Measurements from ENCODE around the gene RAB11FIP5. TPM values are rescaled to one million over a fixed set of nuclear protein-coding genes. Genes with fewer than 3 reads are reported as not detected.
A peak's percentile ranks its signal among the peaks of the same experiment; 100 is the strongest.

Gene RAB11FIP5
- total RNA-seq, 6 donors from 2014 or later = 21.0 to 35.3 (median 29.9) TPM

DNA sequence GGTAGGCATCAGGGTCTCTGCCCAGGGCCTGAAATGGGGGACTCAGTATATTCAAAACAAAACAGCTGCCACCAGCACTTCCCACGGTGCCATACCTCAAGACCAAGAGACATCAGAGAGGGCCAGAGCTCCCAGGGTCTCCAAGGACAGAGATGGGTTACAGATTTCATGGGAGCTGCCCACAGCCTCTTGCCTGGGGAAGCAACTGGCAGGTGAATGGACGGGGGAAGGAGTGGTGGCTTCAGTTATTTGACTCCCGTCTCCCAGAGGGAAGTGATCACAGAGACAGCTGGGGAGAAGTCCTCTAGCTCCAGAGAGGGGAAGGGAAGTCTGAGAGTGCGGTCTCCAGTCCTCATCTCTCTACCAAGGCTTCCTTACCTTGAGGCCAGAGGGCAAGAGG is 25.4 kb downstream of the RAB11FIP5 start:
- DNase-seq = no peak
- ATAC-seq (ENCODE audit: low FRiP score in 2 of 2) = no peak
- TF ChIP-seq POLR2AphosphoS5 (IDR thresholded peaks at IDR 0.05) (no peak), POLR2A (IDR thresholded peaks at IDR 0.05) (no peak), EP300 (IDR thresholded peaks at IDR 0.05) (no peak)
- TF ChIP-seq, protein P1, sequence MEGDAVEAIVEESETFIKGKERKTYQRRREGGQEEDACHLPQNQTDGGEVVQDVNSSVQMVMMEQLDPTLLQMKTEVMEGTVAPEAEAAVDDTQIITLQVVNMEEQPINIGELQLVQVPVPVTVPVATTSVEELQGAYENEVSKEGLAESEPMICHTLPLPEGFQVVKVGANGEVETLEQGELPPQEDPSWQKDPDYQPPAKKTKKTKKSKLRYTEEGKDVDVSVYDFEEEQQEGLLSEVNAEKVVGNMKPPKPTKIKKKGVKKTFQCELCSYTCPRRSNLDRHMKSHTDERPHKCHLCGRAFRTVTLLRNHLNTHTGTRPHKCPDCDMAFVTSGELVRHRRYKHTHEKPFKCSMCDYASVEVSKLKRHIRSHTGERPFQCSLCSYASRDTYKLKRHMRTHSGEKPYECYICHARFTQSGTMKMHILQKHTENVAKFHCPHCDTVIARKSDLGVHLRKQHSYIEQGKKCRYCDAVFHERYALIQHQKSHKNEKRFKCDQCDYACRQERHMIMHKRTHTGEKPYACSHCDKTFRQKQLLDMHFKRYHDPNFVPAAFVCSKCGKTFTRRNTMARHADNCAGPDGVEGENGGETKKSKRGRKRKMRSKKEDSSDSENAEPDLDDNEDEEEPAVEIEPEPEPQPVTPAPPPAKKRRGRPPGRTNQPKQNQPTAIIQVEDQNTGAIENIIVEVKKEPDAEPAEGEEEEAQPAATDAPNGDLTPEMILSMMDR (IDR thresholded peaks at IDR 0.05) = no peak
- Histone ChIP-seq H3K9me3 (no peaks in the 10 kb centered on the region), H3K4me3 (no peak overlapping the region), H3K4me1 (peaks cover 0 to 6% (median 1%) of the 10 kb centered on the region in 4 donors), H3K27ac (no peak overlapping the region), H3K36me3 (peaks cover 0 to 34% (median 12%) of the 10 kb centered on the region in 4 donors), H3K27me3 (no peaks in the 10 kb centered on the region)
- WGBS, 2 donors = 77 to 79% methylated on average over 4 of the region's 4 CpGs

DNA sequence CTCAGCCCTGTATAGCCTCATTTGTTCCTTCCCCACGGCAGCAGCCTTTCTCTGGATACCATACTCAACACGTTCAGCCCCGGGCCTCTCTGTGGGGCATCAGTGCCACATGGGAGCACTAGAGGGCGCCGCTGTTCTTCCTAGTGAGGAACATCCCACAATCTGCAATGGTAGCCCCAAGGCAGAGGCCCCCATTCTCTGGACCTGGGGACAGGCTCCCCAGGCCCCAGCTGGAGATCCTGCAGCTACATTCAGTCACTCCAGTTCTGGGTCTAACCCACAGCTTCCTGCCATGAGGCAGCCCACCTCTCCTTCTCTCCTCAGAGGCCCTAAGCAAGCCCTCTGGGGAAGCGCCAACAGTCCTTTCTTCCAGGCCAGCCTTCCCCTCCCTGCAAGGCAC is 27.1 kb downstream of the RAB11FIP5 start:
- DNase-seq = peak in 1 of 2 donors; percentile 86
- H3K4me3 ChIP-seq = no peak overlapping the region
- TF ChIP-seq POLR2A (IDR thresholded peaks at IDR 0.05) (no peak), POLR2AphosphoS5 (IDR thresholded peaks at IDR 0.05) (no peak), EP300 (IDR thresholded peaks at IDR 0.05) (no peak)
- TF ChIP-seq, protein P1 (IDR thresholded peaks at IDR 0.05) = peak; percentile 81 to 95 (median 90)
- H3K4me1 ChIP-seq = peaks cover 0 to 6% (median 0%) of the 10 kb centered on the region in 4 donors
- H3K27ac ChIP-seq = no peak overlapping the region
- H3K27me3 ChIP-seq = no peaks in the 10 kb centered on the region
- peaks cover 0 to 39% (median 15%) of the 10 kb centered on the region in 4 donors for H3K36me3 ChIP-seq
- 17 to 26% methylated on average over 4 to 6 of the region's 6 CpGs for WGBS, 2 donors
- peak; percentile 67 to 81 for ATAC-seq (ENCODE audit: low FRiP score in 2 of 2)
- H3K9me3 ChIP-seq = no peaks in the 10 kb centered on the region

DNA sequence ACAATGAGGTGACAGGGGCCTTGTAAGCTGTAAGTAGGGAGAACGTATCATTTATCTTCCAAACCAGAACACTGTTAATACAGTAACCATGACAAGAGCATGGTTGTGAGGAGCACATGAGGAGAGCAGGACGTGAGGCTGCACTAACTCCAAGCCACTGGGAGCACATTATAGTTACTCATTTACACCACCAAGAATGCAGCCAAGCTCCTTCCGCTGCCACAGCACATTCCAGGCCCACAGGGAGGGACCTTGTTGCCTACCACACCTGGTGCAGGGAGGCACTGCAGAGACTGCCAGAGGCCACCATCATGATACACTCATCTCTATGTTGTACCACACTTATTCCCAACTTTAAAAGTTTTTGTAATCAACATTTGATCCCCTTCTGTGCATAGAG is 27.8 kb downstream of the RAB11FIP5 start:
- TF ChIP-seq, protein P1 (IDR thresholded peaks at IDR 0.05) = no peak
- no peak for TF ChIP-seq POLR2AphosphoS5 (IDR thresholded peaks at IDR 0.05)
- TF ChIP-seq POLR2A (IDR thresholded peaks at IDR 0.05) = no peak
- no peak for TF ChIP-seq EP300 (IDR thresholded peaks at IDR 0.05)
- Histone ChIP-seq H3K9me3 (no peaks in the 10 kb centered on the region), H3K27ac (no peak overlapping the region), H3K4me3 (no peak overlapping the region), H3K36me3 (peaks cover 0 to 46% (median 18%) of the 10 kb centered on the region in 4 donors), H3K4me1 (peaks cover 0 to 5% (median 0%) of the 10 kb centered on the region in 4 donors), H3K27me3 (no peaks in the 10 kb centered on the region)
- no peak for ATAC-seq (ENCODE audit: low FRiP score in 2 of 2)
- DNase-seq = no peak
- WGBS, 2 donors = 77 to 100% methylated on average over 3 of the region's 3 CpGs

DNA sequence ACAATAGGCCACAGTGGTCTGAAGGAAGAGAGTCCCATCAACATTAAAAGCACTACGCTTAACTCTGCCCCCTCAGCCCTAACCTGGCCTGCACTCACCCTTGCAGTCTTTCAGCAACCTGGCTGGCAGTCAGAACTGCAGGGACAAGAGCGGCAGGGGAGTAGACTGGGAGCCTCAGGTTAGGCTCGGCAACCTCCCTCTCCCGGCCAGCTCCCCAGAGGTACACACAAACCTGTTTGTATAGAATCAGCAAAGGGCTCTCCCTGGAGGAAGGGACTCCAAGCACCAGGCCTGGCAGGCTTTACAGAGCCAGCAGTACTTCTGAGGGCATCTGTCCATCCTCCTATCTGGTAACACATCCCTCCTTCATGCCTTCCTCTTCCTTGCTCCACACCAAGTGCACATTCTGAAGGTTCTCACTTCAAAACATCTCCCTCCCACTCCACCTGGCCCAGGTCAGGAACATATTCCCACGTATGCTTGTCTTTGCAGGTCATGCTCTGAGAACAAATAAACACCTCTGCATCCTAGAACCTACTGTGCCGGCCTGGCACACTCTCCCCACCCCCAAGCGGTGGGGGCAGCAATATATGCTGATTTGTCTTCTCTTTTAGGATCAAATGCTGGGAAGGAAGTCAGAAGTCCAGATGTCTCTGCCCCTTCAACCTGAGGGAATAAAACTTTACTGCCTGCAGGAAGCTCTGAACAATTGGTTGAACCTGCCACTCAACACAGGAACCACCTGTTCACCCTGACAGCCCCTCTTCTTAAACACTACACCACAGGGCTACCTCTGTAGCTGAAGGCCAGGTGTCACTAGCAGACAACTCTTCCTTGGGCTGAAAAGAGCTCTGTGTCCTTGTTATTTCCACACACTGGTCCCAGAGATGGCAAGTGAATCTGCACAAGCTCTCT is 28.6 kb downstream of the RAB11FIP5 start:
- ATAC-seq (ENCODE audit: low FRiP score in 2 of 2) (no peak), DNase-seq (no peak)
- Histone ChIP-seq H3K27ac (no peak overlapping the region), H3K4me3 (no peak overlapping the region), H3K36me3 (peaks cover 0 to 55% (median 22%) of the 10 kb centered on the region in 4 donors), H3K4me1 (no peaks in the 10 kb centered on the region), H3K27me3 (no peaks in the 10 kb centered on the region), H3K9me3 (no peaks in the 10 kb centered on the region)
- 79 to 84% methylated on average over 7 of the region's 7 CpGs for WGBS, 2 donors
- TF ChIP-seq POLR2AphosphoS5 (IDR thresholded peaks at IDR 0.05) (no peak), EP300 (IDR thresholded peaks at IDR 0.05) (no peak), POLR2A (IDR thresholded peaks at IDR 0.05) (no peak)
- TF ChIP-seq, protein P1 (IDR thresholded peaks at IDR 0.05) = no peak
